HFF-Myc (cell line): ENCODE data around the gene RFX6.

Experiments used
- DNase-seq: peaks from one replicate; pipeline ENCODE4 v3.0.0-alpha.2; 2011; ENCODE audit warnings: low read depth; ENCODE audit errors: extremely low read depth
- H3K4me3 ChIP-seq: replicated peaks from 2 replicates; pipeline ENCODE4 v1.5.1; 2011; ENCODE audit warnings: low read depth, mild to moderate bottlenecking, control low read depth, low read length
- TF ChIP-seq, protein P1 (sequence below): IDR thresholded peaks from 2 replicates; pipeline ENCODE4 v1.5.1; 2012; ENCODE audit warnings: mild to moderate bottlenecking, low read depth, low read length, control low read depth; ENCODE audit errors: missing control alignments

RFX6 gene

DNA sequence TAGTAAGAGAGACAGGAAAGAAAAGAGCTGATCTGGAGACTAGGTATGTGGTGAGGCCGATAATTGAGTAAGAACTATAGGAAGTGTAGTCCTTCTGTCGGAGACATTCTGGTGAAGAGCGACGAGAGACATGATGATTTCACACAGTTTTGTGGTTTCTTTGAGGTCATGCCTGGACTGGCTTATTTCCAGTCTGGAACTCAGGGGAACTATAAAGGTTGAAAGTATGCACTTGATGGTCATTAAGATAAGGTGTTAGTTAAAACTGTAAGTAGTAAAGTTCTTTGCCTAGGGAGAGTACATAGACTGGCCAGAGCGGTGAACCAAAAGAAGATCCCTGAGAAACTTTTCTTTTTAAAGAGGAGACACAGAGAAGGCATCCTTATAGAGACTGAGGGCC is 68.8 kb downstream of the RFX6 start:
- TF ChIP-seq, protein P1, sequence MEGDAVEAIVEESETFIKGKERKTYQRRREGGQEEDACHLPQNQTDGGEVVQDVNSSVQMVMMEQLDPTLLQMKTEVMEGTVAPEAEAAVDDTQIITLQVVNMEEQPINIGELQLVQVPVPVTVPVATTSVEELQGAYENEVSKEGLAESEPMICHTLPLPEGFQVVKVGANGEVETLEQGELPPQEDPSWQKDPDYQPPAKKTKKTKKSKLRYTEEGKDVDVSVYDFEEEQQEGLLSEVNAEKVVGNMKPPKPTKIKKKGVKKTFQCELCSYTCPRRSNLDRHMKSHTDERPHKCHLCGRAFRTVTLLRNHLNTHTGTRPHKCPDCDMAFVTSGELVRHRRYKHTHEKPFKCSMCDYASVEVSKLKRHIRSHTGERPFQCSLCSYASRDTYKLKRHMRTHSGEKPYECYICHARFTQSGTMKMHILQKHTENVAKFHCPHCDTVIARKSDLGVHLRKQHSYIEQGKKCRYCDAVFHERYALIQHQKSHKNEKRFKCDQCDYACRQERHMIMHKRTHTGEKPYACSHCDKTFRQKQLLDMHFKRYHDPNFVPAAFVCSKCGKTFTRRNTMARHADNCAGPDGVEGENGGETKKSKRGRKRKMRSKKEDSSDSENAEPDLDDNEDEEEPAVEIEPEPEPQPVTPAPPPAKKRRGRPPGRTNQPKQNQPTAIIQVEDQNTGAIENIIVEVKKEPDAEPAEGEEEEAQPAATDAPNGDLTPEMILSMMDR: no peak
- H3K4me3 ChIP-seq: no peak overlapping the region
- DNase-seq: no peak

DNA sequence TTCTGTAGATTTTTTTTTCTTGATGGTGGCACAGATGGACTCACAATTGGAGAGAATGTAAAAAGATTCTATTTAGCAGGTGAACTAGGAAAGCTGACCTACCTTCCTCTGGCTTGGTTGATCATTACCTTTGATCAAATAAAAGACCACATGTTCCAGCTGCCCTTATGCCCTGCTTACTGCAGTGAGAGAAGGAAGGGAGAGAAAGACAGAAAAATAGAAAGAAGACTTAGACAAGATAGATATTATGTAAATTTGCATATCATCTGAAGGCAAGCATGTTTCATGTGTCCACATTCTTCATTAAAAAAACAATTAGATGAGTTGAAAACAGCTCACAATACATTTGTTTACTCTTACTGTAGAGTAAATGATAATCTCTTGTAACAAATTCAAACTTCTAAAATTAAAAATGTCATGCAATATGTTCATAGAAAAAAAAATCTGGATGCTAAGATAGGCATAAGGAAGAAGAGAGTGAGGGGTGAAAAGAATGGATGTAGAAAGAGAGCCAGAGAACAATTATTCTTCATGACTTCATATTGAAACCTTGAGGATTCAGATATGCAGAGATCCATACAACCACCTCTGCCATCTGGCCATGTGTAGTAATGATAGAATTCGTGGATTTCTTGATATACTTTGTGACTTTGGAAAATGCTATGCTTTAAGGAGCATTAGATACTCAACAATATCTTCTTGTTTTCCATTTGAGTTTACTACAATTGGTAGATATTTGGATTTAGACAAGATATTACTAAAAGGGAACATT is 71.7 kb downstream of the RFX6 start:
- H3K4me3 ChIP-seq: no peak overlapping the region
- TF ChIP-seq, protein P1: no peak
- DNase-seq: no peak

DNA sequence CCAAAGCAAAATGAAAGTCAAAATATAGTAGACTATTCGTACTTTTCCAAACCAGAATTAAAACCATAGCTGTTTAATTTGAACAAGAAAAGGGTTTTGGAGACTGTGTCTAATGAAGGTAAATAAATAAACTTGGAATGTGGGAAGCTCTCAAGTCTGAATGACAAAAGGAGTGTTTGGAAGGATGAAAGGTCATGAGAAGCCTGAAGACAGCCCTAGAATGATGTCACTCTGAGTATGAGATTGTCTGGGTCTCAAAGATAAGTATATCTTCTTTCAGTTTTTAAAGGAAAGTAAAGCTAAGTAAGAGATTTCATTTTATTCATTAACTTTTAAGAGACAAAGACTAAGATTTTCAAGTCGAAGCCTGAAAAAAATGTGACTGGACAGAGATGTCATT is 72.9 kb downstream of the RFX6 start:
- no peak for DNase-seq
- H3K4me3 ChIP-seq: no peak overlapping the region
- TF ChIP-seq, protein P1: no peak

DNA sequence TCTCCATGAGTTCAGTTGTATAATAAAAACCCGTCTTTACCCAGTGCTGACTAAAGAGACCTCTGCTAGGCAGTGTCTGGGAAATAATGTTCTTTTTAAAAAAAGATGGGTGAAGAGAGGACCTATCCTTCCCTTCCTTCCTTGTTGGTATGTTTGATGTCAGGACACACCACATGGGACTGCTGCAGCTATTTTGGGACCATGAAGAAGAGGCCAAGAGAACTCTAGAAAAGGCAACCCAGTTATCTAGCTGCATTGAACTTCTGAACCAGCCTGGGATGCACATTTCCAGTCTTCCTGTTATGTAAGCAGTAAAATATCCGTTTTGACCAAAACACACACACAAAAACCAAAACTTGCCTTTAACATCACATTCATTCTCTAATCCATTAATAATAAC is 77.3 kb downstream of the RFX6 start:
- H3K4me3 ChIP-seq: no peak overlapping the region
- TF ChIP-seq, protein P1: no peak
- no peak for DNase-seq

DNA sequence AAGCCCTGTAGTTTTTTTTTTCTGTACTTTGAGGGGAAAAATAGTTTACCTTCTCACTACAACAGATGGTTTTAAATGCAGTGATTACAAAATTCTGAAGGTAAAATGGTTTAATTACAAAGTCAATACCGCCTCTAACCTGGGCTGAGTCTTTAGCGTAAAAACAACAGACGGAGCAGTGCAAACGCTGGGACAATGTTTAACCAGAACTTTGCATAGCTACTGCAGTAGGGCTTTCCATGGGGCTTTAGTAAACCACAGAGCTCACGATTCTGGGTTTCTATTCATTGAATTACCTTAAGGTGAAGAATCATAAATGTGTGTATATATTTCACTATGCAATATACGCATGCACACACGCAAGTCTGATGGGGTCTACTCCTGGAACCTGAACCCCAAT is 77.9 kb downstream of the RFX6 start:
- H3K4me3 ChIP-seq: no peak overlapping the region
- TF ChIP-seq, protein P1: no peak
- no peak for DNase-seq

DNA sequence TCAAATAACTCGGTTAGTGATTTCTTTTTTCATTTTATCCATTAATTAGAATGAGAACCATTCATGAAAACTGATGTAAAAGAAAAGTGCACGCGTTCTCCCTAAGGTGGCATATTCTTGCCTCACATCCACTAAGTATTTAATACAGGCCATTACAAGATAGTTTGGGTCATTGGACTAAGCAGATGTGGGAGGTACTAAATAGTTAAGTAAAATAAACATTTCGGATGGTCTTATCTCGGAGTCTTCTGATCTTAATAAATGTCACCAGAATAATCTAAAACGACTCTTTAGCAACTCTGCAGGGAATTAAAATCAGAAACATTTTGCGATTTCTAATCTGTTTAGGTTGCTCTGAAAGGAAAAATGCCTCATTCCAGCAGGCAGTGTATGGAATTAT is 78.7 kb downstream of the RFX6 start:
- TF ChIP-seq, protein P1: no peak
- no peak overlapping the region for H3K4me3 ChIP-seq
- no peak for DNase-seq

DNA sequence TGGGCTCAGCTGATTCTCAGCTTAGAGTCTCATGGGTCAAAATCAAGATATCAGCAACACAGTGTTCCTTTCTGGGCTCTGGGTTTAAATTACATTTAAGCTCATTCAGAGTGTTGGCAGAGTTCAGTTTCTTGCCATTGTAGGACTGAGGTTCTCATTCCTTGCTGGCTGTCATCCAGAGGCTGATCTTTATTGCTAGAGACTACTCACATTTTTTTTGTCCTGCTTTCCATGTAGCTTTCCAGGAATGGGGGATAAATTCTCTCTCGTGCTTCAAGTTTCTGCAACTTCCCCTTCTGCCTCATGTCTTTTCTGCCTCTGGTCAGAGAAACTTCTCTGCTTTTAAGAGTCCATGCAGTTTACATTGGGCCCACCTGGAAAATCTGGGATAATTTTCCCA is 86.9 kb downstream of the RFX6 start:
- no peak for DNase-seq
- TF ChIP-seq, protein P1: no peak
- H3K4me3 ChIP-seq: no peak overlapping the region
